ENCODE measurements around the gene FMN2. TPM values are rescaled to one million over a fixed set of nuclear protein-coding genes. Genes with fewer than 3 reads are reported as not detected.

Gene FMN2
- total RNA-seq, 1 donor from 2014 or later: 150 TPM

DNA sequence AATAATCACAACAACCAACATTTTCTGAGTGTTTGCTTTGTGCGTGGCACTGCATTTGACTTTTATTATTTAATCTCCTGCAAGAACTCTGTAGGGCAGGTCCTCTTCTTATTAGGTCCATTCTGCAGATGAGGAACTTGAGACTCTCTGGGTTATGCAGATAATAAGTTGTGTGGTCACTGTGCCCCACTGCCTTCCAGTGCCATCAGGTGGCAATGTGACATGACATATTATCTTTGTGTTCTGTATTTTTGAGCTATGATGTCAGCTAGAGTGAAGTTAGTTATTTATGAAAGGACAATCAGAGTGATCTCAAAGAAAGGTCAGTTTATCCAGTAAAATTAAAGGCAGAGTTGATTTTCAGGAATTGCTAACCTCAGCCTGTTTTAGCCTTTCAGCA lies 196.0 kb downstream of the FMN2 start:
- H3K27me3 Mint-ChIP-seq (ENCODE audit: unreplicated experiment): no peaks in the 10 kb centered on the region
- TF ChIP-seq, protein P1, sequence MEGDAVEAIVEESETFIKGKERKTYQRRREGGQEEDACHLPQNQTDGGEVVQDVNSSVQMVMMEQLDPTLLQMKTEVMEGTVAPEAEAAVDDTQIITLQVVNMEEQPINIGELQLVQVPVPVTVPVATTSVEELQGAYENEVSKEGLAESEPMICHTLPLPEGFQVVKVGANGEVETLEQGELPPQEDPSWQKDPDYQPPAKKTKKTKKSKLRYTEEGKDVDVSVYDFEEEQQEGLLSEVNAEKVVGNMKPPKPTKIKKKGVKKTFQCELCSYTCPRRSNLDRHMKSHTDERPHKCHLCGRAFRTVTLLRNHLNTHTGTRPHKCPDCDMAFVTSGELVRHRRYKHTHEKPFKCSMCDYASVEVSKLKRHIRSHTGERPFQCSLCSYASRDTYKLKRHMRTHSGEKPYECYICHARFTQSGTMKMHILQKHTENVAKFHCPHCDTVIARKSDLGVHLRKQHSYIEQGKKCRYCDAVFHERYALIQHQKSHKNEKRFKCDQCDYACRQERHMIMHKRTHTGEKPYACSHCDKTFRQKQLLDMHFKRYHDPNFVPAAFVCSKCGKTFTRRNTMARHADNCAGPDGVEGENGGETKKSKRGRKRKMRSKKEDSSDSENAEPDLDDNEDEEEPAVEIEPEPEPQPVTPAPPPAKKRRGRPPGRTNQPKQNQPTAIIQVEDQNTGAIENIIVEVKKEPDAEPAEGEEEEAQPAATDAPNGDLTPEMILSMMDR (IDR thresholded peaks at IDR 0.05; ENCODE audit: partially characterized antibody, unreplicated experiment): no peak
- H3K36me3 Mint-ChIP-seq (ENCODE audit: unreplicated experiment): peaks cover 10% of the 10 kb centered on the region
- H3K4me1 Mint-ChIP-seq (ENCODE audit: low read depth, unreplicated experiment): no peaks in the 10 kb centered on the region
- peaks cover 1% of the 10 kb centered on the region for H3K9me3 Mint-ChIP-seq (ENCODE audit: unreplicated experiment)
- DNase-seq: no peak
- H3K27ac Mint-ChIP-seq (ENCODE audit: unreplicated experiment): no peak overlapping the region
- H3K4me3 Mint-ChIP-seq (ENCODE audit: unreplicated experiment): no peak overlapping the region

DNA sequence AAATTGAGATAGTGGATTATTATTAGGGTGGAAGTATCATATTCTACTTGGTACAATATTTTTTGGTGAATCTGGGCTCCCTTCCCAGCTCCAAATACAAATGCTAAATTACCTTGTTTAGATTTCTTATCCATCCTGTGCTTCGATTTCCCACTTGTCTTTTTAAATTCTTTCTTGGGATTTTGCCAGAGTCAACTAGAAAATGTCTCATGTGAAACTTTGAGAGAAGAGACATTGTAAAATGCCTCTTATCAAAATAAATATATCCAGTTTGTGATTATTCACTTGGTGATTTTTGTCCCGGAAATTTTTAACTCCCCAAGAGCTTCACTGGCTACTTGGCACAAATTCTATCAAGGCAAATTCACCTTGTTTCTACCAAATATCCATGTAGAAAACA lies 202.0 kb downstream of the FMN2 start:
- no peak for DNase-seq
- TF ChIP-seq, protein P1 (IDR thresholded peaks at IDR 0.05; ENCODE audit: partially characterized antibody, unreplicated experiment): no peak
- no peaks in the 10 kb centered on the region for H3K27me3 Mint-ChIP-seq (ENCODE audit: unreplicated experiment)
- H3K36me3 Mint-ChIP-seq (ENCODE audit: unreplicated experiment): peaks cover 4% of the 10 kb centered on the region
- peaks cover 7% of the 10 kb centered on the region for H3K4me1 Mint-ChIP-seq (ENCODE audit: low read depth, unreplicated experiment)
- H3K4me3 Mint-ChIP-seq (ENCODE audit: unreplicated experiment): no peak overlapping the region
- H3K27ac Mint-ChIP-seq (ENCODE audit: unreplicated experiment): no peak overlapping the region
- H3K9me3 Mint-ChIP-seq (ENCODE audit: unreplicated experiment): peaks cover 4% of the 10 kb centered on the region

DNA sequence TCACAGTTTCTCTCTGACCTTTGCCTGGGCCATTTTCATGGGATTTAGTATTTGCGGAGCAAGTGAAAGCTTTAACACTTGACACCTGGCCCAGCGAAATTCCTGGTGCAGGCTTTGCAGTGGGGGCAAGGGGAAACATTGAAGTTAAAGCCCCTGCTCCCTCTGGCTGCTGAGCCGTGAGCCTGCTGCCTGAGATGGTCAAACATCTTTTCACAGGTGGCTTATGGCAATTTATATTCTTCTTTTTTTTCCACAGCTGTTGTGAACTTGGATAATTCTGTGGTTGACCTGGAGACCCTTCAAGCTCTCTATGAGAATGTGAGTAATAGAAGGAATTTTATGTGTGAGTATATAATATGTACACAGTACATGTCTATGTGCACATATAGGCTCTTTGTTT lies 202.9 kb downstream of the FMN2 start:
- H3K9me3 Mint-ChIP-seq (ENCODE audit: unreplicated experiment): peaks cover 4% of the 10 kb centered on the region
- TF ChIP-seq, protein P1 (IDR thresholded peaks at IDR 0.05; ENCODE audit: partially characterized antibody, unreplicated experiment): no peak
- peaks cover 4% of the 10 kb centered on the region for H3K36me3 Mint-ChIP-seq (ENCODE audit: unreplicated experiment)
- DNase-seq: no peak
- no peak overlapping the region for H3K27ac Mint-ChIP-seq (ENCODE audit: unreplicated experiment)
- no peak overlapping the region for H3K4me3 Mint-ChIP-seq (ENCODE audit: unreplicated experiment)
- no peaks in the 10 kb centered on the region for H3K27me3 Mint-ChIP-seq (ENCODE audit: unreplicated experiment)
- peaks cover 7% of the 10 kb centered on the region for H3K4me1 Mint-ChIP-seq (ENCODE audit: low read depth, unreplicated experiment)

DNA sequence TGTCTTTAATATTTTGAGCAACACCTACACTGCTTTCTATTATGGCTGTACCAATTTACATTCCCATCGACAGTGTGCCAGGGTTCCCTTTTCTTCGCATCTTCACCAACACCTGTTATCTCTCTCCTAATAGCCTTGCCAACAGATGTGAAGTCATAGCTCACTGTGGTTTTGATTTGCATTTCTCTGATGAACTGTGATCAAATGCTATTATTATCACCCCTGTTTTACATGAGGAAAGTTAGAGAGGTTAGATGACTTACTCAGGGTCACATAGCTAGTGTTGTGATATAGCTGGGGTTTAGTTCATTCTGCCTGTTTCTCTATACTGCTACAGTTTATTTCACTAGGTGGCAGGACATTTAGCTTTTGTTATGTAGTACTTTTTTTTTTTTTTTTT lies 204.1 kb downstream of the FMN2 start:
- Mint-ChIP-seq H3K4me1 (ENCODE audit: low read depth, unreplicated experiment) (peaks cover 7% of the 10 kb centered on the region), H3K27me3 (ENCODE audit: unreplicated experiment) (no peaks in the 10 kb centered on the region)
- DNase-seq: no peak

DNA sequence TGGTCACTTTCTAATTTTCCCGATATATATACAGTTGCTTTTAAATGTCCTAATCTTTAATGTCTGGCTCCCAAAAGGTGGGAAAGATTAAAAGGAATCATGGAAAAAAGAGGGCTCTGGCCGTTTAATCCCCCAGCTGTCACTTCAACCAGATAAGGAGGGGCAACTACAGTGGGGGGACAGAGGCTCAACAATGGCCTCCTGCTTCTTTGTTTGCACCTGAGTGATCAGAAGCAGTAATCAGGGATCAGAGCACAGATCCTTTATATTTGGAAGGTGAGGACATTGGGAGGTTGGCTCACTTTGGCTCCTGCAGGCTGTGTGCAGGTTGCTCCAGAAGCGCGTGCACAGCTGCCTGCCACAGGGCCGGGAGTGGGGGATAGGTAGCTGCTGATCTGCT lies 212.8 kb downstream of the FMN2 start:
- Mint-ChIP-seq H3K27me3 (ENCODE audit: unreplicated experiment) (peaks cover 3% of the 10 kb centered on the region), H3K4me1 (ENCODE audit: low read depth, unreplicated experiment) (peaks cover 8% of the 10 kb centered on the region), H3K4me3 (ENCODE audit: unreplicated experiment) (no peak overlapping the region), H3K9me3 (ENCODE audit: unreplicated experiment) (peaks cover 2% of the 10 kb centered on the region), H3K27ac (ENCODE audit: unreplicated experiment) (peak overlapping the region; percentile 62), H3K36me3 (ENCODE audit: unreplicated experiment) (peaks cover 14% of the 10 kb centered on the region)
- DNase-seq: no peak
- TF ChIP-seq, protein P1 (IDR thresholded peaks at IDR 0.05; ENCODE audit: partially characterized antibody, unreplicated experiment): no peak

More for the DNA sequence above, 204.1 kb downstream of the FMN2 start:
- Mint-ChIP-seq H3K4me3 (ENCODE audit: unreplicated experiment) (no peak overlapping the region), H3K27ac (ENCODE audit: unreplicated experiment) (no peak overlapping the region), H3K36me3 (ENCODE audit: unreplicated experiment) (peaks cover 4% of the 10 kb centered on the region), H3K9me3 (ENCODE audit: unreplicated experiment) (peaks cover 4% of the 10 kb centered on the region)
- TF ChIP-seq, protein P1 (IDR thresholded peaks at IDR 0.05; ENCODE audit: partially characterized antibody, unreplicated experiment): no peak
